H9 (cell line): ENCODE results near the gene TM9SF4. TPM values are rescaled to one million over a fixed set of nuclear protein-coding genes. Genes with fewer than 3 reads are reported as not detected.

Experiments
- DNase-seq: peaks from one replicate; pipeline ENCODE4 v3.0.0-alpha.2; 2017
- H2AFZ ChIP-seq: one replicate; pipeline ENCODE4 v1.6.1; 2013; ENCODE audit warnings: mild to moderate bottlenecking, low read length, control low read depth, moderate library complexity
- H2AK5ac ChIP-seq: 2 replicates; pipeline ENCODE4 v1.6.1; 2013; ENCODE audit warnings: low read length, control low read depth, mixed read lengths; ENCODE audit not compliant: insufficient read length
- H2BK120ac ChIP-seq: one replicate; pipeline ENCODE4 v1.6.1; 2013; ENCODE audit warnings: low read depth, mild to moderate bottlenecking, low read length, control low read depth, inconsistent platforms; ENCODE audit not compliant: poor library complexity, severe bottlenecking
- H2BK12ac ChIP-seq: 2 replicates; pipeline ENCODE4 v1.6.1; 2013; ENCODE audit warnings: low read length, control low read depth, mixed read lengths, low read depth; ENCODE audit not compliant: insufficient read length
- H2BK15ac ChIP-seq: 2 replicates; pipeline ENCODE4 v1.6.1; 2013; ENCODE audit warnings: low read depth, low read length, control low read depth
- H2BK20ac ChIP-seq: one replicate; pipeline ENCODE4 v1.6.1; 2013; ENCODE audit warnings: low read depth, mild to moderate bottlenecking, low read length, control low read depth, inconsistent platforms; ENCODE audit not compliant: poor library complexity, severe bottlenecking
- H2BK5ac ChIP-seq: 2 replicates; pipeline ENCODE4 v1.6.1; 2013; ENCODE audit warnings: low read length, control low read depth, mixed read lengths; ENCODE audit not compliant: insufficient read length
- H3K14ac ChIP-seq: 2 replicates; pipeline ENCODE4 v1.6.1; 2013; ENCODE audit warnings: low read length, control low read depth; ENCODE audit not compliant: insufficient read depth
- H3K18ac ChIP-seq: 2 replicates; pipeline ENCODE4 v1.6.1; 2013; ENCODE audit warnings: low read depth, mild to moderate bottlenecking, mixed read lengths, low read length, control low read depth; ENCODE audit not compliant: insufficient read length
- H3K23ac ChIP-seq: 2 replicates; pipeline ENCODE4 v1.6.1; 2013; ENCODE audit warnings: low read length, control low read depth, mixed read lengths, low read depth; ENCODE audit not compliant: insufficient read length
- H3K23me2 ChIP-seq: 2 replicates; pipeline ENCODE4 v1.6.1; 2013; ENCODE audit warnings: low read depth, mild to moderate bottlenecking, mixed read lengths, low read length, control low read depth; ENCODE audit not compliant: insufficient read length, poor library complexity, severe bottlenecking
- H3K27ac ChIP-seq: 2 replicates; pipeline ENCODE4 v1.5.1; 2013; ENCODE audit warnings: low read length, control low read depth, mixed read lengths, low read depth; ENCODE audit not compliant: insufficient read length
- H3K27me3 ChIP-seq: 2 replicates; pipeline ENCODE4 v1.6.1; 2013; ENCODE audit warnings: low read length, control low read depth, inconsistent platforms; ENCODE audit not compliant: insufficient read depth
- H3K4ac ChIP-seq: 2 replicates; pipeline ENCODE4 v1.6.1; 2013; ENCODE audit warnings: low read depth, mild to moderate bottlenecking, control low read depth, inconsistent platforms, low read length, moderate library complexity
- H3K4me1 ChIP-seq: 2 replicates; pipeline ENCODE4 v1.6.1; 2013; ENCODE audit warnings: low read length, control low read depth, inconsistent platforms; ENCODE audit not compliant: insufficient read depth
- H3K4me2 ChIP-seq: 2 replicates; pipeline ENCODE4 v1.6.1; 2013; ENCODE audit warnings: low read length, control low read depth, mixed read lengths; ENCODE audit not compliant: insufficient read length, insufficient read depth
- H3K56ac ChIP-seq: 2 replicates; pipeline ENCODE4 v1.6.1; 2013; ENCODE audit warnings: low read depth, mild to moderate bottlenecking, mixed read lengths, low read length, control low read depth; ENCODE audit not compliant: insufficient read length
- H3K79me1 ChIP-seq: 2 replicates; pipeline ENCODE4 v1.6.1; 2013; ENCODE audit warnings: low read depth, mild to moderate bottlenecking, moderate library complexity, low read length, control low read depth, inconsistent platforms; ENCODE audit not compliant: insufficient read depth, poor library complexity, severe bottlenecking
- H3K79me2 ChIP-seq: 2 replicates; pipeline ENCODE4 v1.6.1; 2013; ENCODE audit warnings: low read length, control low read depth, inconsistent platforms; ENCODE audit not compliant: insufficient read depth
- H3K9ac ChIP-seq: 2 replicates; pipeline ENCODE4 v1.6.1; 2013; ENCODE audit warnings: low read length, control low read depth, mixed read lengths; ENCODE audit not compliant: insufficient read length; ENCODE audit errors: extremely low read depth
- H3K9me3 ChIP-seq: one replicate; pipeline ENCODE4 v1.6.1; 2013; ENCODE audit warnings: low read depth, low read length, inconsistent platforms; ENCODE audit not compliant: control insufficient read depth
- H3T11ph ChIP-seq: one replicate; pipeline ENCODE4 v1.6.1; 2013; ENCODE audit warnings: mild to moderate bottlenecking, low read length, control low read depth, inconsistent platforms
- H4K20me1 ChIP-seq: one replicate; pipeline ENCODE4 v1.6.1; 2013; ENCODE audit not compliant: control insufficient read depth, insufficient read length, insufficient read depth
- H4K5ac ChIP-seq: 2 replicates; pipeline ENCODE4 v1.6.1; 2013; ENCODE audit warnings: low read depth, mild to moderate bottlenecking, mixed read lengths, low read length, control low read depth; ENCODE audit not compliant: insufficient read length
- H4K8ac ChIP-seq: replicated peaks from 2 replicates; pipeline ENCODE4 v1.6.1; 2013; ENCODE audit warnings: low read length, control low read depth, mixed read lengths, low read depth; ENCODE audit not compliant: insufficient read length
- H4K91ac ChIP-seq: 2 replicates; pipeline ENCODE4 v1.6.1; 2013; ENCODE audit warnings: low read depth, mild to moderate bottlenecking, moderate library complexity, mixed read lengths, low read length, control low read depth; ENCODE audit not compliant: insufficient read length
- H3K27ac Mint-ChIP-seq, 3 experiments: 2 replicates in 2 of 3; 3 replicates in 1 of 3; pipeline ENCODE4 v1.8.0; 2020 to 2021; ENCODE audit warnings: mixed read lengths in 3 of 3, mild to moderate bottlenecking in 1 of 3, moderate library complexity in 1 of 3
- H3K27me3 Mint-ChIP-seq: 2 replicates; pipeline ENCODE4 v1.8.0; 2021; ENCODE audit warnings: low read depth, mild to moderate bottlenecking, moderate library complexity, mixed read lengths
- H3K36me3 Mint-ChIP-seq, 3 experiments: 2 replicates in 2 of 3; 3 replicates in 1 of 3; pipeline ENCODE4 v1.8.0; 2020 to 2021; ENCODE audit warnings: low read depth in 3 of 3, mixed read lengths in 3 of 3; ENCODE audit not compliant: insufficient read depth in 1 of 3
- H3K4me1 Mint-ChIP-seq, 2 experiments: 2 replicates each; pipeline ENCODE4 v1.8.0; 2020; ENCODE audit warnings: mixed read lengths in 2 of 2
- H3K4me3 Mint-ChIP-seq, 2 experiments: 2 replicates in 1 of 2; 3 replicates in 1 of 2; pipeline ENCODE4 v1.8.0; 2020 to 2021; ENCODE audit warnings: mild to moderate bottlenecking in 2 of 2, mixed read lengths in 2 of 2, moderate library complexity in 1 of 2
- H3K9me3 Mint-ChIP-seq, 2 experiments: 2 replicates in 1 of 2; 3 replicates in 1 of 2; pipeline ENCODE4 v1.8.0; 2020; ENCODE audit warnings: mild to moderate bottlenecking in 2 of 2, mixed read lengths in 2 of 2, moderate library complexity in 1 of 2
- CTCF ChIP-seq: fragments of 200-600 bp; sonication (generic); conservative IDR thresholded peaks from 3 replicates; pipeline ENCODE4 v1.8.0; 2021; ENCODE audit warnings: antibody characterized with exemption, mild to moderate bottlenecking
- WGBS: extraction: QIAGEN DNeasy Blood & Tissue Kit; methylation state at CpG from one replicate; pipeline ENCODE4 v1.1.7; 2013; ENCODE audit warnings: missing lambda C conversion rate, low lambda C conversion rate, mixed read lengths; ENCODE audit not compliant: insufficient read length; ENCODE audit errors: extremely low coverage; 5-methylcytosine and 5-hydroxymethylcytosine counted together
- total RNA-seq: library from RNA; stranded (reverse); gene quantifications from 2 replicates; pipeline ENCODE4 v1.2.1, GENCODE V29; 2021

The TM9SF4 gene
- total RNA-seq, 1 experiment from 2014 or later, result 62.3 TPM

- no peak for TF ChIP-seq CTCF
- no peak overlapping the region for H3T11ph ChIP-seq
- DNase-seq, result no peak
- no peak overlapping the region for H2AK5ac ChIP-seq
- no peak overlapping the region for H2BK12ac ChIP-seq
- H3K9ac ChIP-seq, result no peak overlapping the region
- no peak overlapping the region for H3K23ac ChIP-seq
- no peaks in the 10 kb centered on the region for H4K20me1 ChIP-seq
- no peaks in the 10 kb centered on the region for H3K23me2 ChIP-seq
- H3K56ac ChIP-seq, result no peak overlapping the region
- H3K27me3 ChIP-seq, result no peaks in the 10 kb centered on the region
- H4K5ac ChIP-seq, result no peak overlapping the region
- H2BK15ac ChIP-seq, result no peak overlapping the region
- 0 out of 4 replicates have a peak, but pooled peaks cover 0 to 2% of the 10 kb centered on the region in 2 experiments for H3K4me1 Mint-ChIP-seq
- H3K27me3 Mint-ChIP-seq, result no peaks in the 10 kb centered on the region; the same call in 1 of the 2 replicates
- no peak overlapping the region for H4K8ac ChIP-seq
- no peak overlapping the region for H3K4ac ChIP-seq
- H3K9me3 ChIP-seq, result no peaks in the 10 kb centered on the region
- H3K27ac ChIP-seq, result no peak overlapping the region
- H2BK5ac ChIP-seq, result no peak overlapping the region
- peaks cover 4 to 5% of the 10 kb centered on the region in 2 experiments for H3K9me3 Mint-ChIP-seq
- no CpG with 5 or more reads among the region's 2 CpGs for WGBS
- no peak overlapping the region for H3K4me3 Mint-ChIP-seq
- no peak overlapping the region for H3K14ac ChIP-seq
- H3K4me1 ChIP-seq, result no peaks in the 10 kb centered on the region
- H3K36me3 Mint-ChIP-seq, result peaks cover 4 to 5% (median 4%) of the 10 kb centered on the region in 3 experiments; a peak in 5 of 7 replicates
- H3K27ac Mint-ChIP-seq, result no peak overlapping the region
- H3K79me1 ChIP-seq, result no peaks in the 10 kb centered on the region
- no peak overlapping the region for H4K91ac ChIP-seq
- H3K18ac ChIP-seq, result no peak overlapping the region
- no peak overlapping the region for H2AFZ ChIP-seq
- no peak overlapping the region for H2BK20ac ChIP-seq
- no peak overlapping the region for H2BK120ac ChIP-seq
- no peak overlapping the region for H3K4me2 ChIP-seq
- no peaks in the 10 kb centered on the region for H3K79me2 ChIP-seq
Measured at GRCh38 chr20:32181606-32182005, 72.1 kb downstream of the TM9SF4 start.
